ENCODE measurements around the gene TRPV5.

Gene TRPV5

DNA sequence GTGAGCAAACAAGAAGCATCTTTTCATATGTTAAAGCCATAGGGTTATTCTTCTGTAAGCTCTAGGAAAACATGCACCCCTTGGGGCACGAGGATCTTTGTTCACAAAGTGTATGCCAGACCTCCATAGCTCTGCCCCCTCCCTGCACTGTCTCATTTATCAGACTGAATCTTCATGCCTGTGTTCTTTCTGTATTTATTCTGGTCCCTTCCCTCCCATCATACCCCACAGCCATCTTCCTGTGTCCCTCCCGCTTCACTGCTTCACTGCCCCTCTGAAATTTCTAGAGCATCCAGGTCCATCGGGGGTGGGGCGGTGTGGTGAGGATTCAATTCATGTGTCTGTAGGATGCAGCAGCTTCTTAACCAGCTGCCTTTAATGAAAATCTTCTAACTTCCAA, 71.2 kb downstream of the TRPV5 start:
- TF ChIP-seq, protein P1, sequence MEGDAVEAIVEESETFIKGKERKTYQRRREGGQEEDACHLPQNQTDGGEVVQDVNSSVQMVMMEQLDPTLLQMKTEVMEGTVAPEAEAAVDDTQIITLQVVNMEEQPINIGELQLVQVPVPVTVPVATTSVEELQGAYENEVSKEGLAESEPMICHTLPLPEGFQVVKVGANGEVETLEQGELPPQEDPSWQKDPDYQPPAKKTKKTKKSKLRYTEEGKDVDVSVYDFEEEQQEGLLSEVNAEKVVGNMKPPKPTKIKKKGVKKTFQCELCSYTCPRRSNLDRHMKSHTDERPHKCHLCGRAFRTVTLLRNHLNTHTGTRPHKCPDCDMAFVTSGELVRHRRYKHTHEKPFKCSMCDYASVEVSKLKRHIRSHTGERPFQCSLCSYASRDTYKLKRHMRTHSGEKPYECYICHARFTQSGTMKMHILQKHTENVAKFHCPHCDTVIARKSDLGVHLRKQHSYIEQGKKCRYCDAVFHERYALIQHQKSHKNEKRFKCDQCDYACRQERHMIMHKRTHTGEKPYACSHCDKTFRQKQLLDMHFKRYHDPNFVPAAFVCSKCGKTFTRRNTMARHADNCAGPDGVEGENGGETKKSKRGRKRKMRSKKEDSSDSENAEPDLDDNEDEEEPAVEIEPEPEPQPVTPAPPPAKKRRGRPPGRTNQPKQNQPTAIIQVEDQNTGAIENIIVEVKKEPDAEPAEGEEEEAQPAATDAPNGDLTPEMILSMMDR (IDR thresholded peaks at IDR 0.05; ENCODE audit: low read depth, low read length, missing control alignments): no peak
- H3K4me3 ChIP-seq (ENCODE audit: low read depth, low read length): no peak overlapping the region
- no peak for DNase-seq (ENCODE audit: low read depth)

DNA sequence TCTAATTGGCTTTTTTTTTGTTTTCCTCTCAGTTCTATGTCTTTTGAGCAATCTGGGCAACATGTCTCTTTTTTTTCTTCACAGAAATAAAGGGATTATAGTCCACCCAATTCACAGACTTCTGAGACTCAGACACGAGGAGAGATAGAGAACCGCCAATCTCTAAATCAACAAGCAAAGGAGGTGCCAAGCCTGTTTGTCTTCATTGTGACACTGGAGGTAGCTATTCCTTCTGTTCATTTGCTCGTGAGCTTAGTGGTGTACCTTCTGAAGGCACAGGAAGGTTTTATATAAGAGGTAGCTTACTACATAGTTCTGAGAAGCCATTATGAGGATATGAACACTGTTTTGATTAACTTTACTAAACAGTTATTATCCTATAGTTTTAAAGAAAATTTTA, 72.6 kb downstream of the TRPV5 start:
- DNase-seq (ENCODE audit: low read depth): no peak
- TF ChIP-seq, protein P1 (IDR thresholded peaks at IDR 0.05; ENCODE audit: low read depth, low read length, missing control alignments): no peak
- no peak overlapping the region for H3K4me3 ChIP-seq (ENCODE audit: low read depth, low read length)

DNA sequence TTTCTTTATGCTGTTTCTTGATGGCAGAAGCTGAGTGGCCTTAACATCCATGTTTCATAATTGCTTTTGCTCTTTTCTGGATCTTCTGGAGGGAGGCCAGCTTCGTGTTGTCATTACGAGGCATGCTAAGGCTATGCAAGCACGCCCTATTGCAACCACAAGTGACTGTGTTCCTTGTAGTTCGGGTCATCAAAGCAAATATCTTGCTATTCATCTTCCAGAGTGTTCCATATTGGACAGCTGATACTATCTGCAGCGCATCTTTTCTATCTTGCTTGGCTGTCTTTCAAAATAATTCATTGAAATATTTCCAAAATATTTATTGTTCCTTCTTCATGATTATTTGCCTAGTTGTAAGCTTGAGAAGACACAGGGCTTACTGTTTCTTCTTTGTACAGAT, 73.7 kb downstream of the TRPV5 start:
- no peak overlapping the region for H3K4me3 ChIP-seq (ENCODE audit: low read depth, low read length)
- TF ChIP-seq, protein P1 (IDR thresholded peaks at IDR 0.05; ENCODE audit: low read depth, low read length, missing control alignments): no peak
- no peak for DNase-seq (ENCODE audit: low read depth)

DNA sequence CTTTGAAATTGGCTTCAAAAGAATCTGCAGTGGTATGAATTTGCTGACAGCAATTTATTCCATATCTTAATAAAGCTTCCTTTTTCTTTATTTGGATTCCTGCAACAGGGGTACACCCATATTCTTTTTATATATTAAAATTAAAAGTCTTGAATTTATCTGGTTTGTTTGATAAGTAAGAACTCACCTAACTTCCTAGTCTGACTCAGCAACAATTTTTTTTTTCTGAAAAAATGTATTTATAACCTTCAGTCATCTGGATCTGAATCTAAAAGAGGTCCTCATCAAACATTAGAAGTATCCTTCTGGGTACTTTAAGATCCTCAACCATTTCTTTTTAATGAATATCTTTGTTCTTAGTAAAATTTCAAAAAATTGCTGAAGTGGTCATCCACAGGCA, 74.1 kb downstream of the TRPV5 start:
- no peak for DNase-seq (ENCODE audit: low read depth)
- no peak overlapping the region for H3K4me3 ChIP-seq (ENCODE audit: low read depth, low read length)
- TF ChIP-seq, protein P1 (IDR thresholded peaks at IDR 0.05; ENCODE audit: low read depth, low read length, missing control alignments): no peak
